CMK (cell line): ENCODE data around the gene PMM1.

Experiments
- DNase-seq: peaks from one replicate; pipeline ENCODE4 v3.0.0-alpha.2; 2010; ENCODE audit warnings: low read depth

PMM1 gene

DNA sequence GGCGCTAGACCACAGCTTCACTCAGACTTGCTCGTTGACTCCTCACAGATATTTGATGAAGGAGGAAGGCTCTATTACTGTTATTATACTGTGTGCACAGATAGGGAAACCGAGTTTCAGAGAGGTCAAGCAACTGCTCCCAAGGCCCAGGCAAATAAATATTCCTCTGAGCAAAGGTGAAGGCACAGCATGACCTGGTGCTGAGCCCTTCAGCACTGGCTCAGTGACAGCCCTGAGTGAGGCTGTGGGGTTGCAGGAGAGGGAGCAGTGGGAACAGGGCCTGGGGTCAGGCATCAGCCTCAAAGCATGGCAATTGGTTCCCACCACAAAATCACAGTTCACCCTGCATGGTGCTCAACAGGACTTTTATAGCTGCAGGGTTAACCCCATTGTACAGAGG is 52.4 kb downstream of the PMM1 start:
- no peak for DNase-seq

DNA sequence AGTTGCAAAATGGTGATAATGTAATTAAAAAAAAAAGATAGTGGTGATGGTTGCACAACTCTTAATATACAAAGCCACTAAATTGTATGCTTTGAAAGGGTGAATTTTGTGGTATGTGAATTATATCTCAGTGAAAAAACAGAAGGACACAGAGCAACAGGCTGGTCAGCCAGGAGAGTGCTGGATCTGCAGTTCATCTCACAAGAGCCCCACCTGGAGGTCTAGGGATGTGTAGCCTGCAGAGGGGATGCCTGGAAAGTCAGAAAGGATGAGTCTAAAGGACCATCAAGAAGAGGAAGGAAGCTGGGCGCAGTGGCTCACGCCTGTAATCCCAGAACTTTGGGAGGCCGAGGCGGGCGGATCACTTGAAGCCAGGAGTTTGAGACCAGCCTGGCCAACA is 54.4 kb downstream of the PMM1 start:
- no peak for DNase-seq

DNA sequence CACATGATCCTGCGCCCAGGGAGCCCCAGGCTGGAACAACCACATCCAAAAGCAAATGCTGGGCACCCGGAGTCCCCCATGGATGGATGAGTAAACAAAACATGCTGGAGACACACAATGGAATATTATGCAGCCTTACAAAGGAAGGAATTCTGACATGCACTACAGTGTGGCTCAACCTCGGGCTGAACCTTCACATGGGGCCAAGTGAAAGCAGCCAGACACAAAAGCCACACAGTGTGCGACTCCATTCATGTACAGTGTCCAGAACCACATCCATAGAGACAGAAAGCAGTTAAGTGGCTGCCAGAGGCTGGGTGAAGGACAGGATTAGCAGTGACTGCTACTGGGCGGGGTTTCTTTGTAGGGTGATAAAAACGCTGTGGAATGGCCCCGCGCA is 55.4 kb downstream of the PMM1 start:
- no peak for DNase-seq

DNA sequence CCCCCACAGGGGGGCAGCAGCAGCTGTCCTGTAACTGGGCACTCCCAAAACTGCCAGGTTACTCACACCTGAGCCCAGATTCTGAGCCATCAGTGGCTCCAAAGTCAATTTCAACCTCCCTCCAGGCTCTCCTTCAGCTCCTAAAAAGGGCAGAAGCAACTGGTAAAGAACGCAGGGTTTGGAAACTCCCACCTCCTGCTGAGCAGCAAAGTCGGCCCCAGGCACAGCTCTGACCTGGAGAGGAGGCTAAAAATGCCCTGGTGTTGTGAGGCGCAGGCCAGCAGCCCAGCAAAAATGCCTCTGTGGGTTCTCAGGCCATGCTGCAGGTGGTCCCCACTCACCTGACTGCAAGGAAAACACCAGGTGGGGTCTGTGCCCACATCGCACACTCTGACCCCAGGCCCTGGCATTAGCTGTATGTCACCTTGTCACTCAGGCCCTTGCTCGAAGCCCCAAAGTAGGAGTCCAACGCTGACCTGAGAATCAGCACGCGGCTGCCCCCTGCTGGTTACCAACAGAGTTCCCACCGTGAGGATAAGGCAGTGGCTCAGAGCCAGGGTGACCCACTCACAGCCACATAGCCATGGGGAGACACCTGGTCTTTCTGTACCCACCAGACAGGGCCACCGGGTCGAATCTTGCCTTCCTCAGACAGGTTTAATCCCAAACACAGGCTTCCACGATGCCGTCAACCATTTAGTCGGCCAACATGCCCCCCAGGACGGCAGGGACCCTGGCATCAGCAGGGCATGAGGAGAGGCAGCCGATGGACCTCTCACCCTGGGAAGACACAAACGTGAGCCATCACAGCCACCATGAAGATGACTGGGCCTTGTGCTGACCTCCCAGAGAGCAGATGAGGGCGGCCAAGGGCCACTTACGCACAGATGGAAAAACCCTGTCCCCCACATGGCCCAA is 56.5 kb downstream of the PMM1 start:
- no peak for DNase-seq

DNA sequence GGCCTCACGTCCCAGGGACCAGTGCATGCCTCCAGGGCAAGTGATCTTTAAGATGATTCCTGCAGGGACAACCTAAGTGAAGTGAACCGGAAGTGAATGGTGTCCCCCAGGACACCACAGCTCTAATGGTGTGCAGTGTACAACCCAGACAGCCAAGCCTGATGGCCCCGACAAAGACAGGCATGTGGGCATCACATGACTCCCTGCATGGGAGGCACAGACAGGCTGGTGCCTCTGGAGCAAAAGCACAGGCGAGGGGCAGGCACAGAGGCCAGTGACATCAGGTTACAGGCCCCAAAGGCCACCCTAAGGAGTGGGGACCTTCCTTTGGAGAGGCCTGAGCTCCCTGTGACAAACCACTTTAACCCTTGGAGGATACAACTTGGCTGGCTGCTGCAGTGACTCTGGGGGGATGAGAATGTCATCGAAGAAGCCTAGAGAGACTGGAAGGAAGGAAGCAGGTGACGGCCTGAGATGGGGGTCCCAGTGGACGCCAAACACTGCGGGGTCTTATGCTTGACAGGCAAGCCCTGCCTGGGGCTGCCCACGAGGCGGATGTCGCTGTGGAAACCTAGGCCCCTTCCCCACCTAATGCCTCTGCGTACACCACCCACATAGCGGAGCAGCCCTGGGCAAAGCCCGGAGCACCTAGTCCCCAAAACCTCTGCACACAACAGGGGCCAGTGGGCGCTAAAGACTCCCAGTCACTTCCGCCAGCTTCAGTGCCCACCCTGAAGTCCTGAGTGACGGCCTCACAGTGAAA is 57.7 kb downstream of the PMM1 start:
- no peak for DNase-seq

DNA sequence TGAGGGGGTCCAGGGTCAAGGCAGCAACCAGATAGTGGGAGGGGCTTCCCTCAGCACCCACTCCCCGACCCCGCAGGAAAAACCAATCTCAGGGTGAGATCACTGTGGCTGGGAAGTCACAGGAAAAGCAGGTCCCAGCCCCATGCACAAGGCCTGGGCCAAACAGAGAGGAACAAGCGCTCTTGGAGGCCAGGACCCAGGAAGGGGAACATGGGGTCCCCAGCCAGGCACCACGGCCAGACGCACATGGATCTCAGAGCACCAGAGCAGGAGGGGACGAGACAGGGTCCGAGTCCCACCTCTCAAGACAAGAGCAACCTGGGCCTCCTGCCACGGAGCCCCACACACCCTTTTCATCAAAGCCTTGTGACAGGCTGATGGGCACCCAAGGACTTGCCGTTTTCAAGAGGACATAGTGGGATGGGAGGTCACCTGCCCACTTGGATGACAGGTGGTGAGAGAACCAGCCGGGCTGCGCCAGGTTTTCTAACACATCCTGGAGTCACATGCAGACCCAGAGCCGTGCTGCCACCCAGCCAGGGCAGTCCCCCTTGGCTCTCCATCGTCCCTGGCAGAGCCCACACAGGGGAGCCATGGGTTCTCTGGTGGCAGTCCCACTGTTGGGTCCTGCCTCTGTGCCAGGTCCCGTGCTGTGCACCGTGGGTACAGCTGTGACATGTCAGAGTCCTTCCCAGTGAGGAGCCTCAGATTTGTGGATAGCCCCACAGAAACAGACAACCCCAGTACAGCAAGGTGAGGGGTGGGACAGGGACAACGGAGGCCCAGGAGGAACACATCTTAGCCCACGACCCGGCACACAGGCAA is 58.5 kb downstream of the PMM1 start:
- no peak for DNase-seq

DNA sequence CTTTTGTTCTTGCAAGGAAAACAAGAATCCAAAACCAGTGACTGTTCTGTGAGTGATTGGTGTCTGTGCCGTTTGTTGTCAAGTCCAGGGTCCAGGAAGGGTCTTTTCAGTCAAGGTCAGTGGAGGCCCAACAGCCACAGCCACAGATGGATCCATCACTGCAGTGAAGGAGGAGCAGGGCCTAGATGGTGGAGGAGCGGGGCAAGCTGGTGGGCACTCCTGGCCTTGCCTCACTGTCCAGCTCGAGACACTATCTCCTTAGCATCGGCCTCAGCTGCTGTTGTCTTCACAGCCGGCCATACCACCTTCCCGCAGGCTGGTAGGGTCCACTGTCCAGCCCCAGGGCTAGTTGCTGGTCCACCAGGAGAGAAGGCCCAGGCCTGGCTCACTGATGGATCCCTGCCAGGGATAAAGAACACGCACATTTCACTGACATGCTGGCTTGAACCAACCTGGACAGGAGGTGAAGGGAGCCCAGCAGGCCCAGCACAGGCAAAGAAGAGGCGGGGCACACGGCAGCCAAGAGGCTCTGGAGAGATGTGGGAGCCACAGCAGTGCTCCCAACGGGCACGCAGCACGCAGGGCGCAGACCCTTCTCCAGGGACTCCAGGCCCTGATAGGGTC is 60.6 kb downstream of the PMM1 start:
- DNase-seq, result no peak

DNA sequence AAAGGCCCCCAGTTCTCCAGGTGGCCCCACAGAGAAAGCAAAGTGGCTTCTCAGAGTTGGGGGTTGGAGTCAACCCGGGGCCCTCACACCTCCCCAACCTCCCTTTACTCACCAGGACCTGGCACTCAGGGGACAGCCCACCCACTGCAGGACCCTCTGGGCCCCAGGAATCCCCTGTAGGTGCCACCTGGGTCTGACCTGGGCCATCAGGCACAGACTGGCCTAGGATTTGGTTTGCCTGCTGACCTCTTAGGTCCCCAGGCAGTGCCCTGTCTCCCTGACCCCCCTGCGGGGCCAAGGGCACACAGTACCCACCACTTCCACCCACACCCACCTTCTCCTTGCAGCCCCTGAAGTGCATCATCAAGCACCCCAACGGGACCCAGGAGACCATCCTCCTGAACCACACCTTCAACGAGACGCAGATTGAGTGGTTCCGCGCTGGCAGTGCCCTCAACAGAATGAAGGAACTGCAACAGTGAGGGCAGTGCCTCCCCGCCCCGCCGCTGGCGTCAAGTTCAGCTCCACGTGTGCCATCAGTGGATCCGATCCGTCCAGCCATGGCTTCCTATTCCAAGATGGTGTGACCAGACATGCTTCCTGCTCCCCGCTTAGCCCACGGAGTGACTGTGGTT is 61.4 kb downstream of the PMM1 start:
- DNase-seq, result no peak
